Measurements from ENCODE around the gene CMC2. TPM values are rescaled to one million over a fixed set of nuclear protein-coding genes. Genes with fewer than 3 reads are reported as not detected.

Gene CMC2
- 46.6 and 52.0 TPM in 2 replicates for total RNA-seq

DNA sequence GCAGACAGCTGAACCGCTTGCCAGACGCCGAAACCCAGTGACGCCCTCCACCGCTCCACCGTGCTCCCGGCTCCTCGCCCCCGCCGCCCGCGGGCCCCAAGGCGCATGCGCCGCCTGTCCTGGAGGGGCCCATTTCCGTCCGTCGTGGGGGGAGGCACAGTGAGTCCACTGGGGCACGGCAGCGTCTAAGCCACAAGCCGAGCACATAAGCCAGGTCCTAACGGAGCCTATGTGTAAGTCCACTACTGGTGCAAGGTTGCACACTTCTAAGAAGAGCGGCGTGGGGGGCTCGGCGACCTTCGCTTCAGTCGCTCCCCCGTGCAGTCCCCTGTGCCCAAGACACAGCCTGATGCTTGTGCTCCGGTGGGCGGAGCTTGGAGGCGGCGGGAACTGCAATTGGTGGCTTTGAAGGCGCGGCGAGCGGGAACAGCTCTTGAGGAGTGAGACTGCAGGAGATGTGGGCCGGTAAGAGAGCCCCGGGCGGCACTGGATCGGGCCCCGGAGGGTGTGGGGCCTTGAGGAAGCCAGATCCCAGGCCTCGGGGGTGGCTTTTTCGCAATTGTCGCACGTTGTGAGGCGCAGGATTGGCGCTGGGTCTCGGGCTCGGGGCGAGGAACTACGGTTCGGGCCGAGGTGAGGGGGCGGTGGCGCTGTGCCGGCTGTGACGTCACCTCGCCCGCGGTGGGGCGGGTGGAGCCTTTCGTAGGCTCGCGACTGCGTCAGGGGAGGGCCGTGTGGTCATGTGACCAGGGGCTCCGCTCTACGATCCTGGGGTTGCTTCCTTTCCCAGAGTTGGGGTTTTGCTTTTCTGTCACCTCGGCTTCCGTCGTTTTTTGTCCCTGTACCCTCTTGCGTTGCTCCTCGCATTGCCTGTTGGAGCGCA lies at the start of gene CMC2, which contains the start of gene CENPN:
Gene CMC2, minus strand, starts transcription at position 73 of the 883 bp plus-strand sequence. CDS start 9,491 bp downstream, outside the sequence.
Gene CENPN, plus strand, starts transcription at position 402 of the 883 bp plus-strand sequence. CDS start 4,726 bp downstream, outside the sequence.
- TF ChIP-seq CTCF (IDR thresholded peaks at IDR 0.05; ENCODE audit: insufficient read depth, low read length, poor library complexity, severe bottlenecking), result no peak
- DNase-seq (ENCODE audit: low read depth), result peak; percentile 94
- Histone ChIP-seq H3K4me3 (ENCODE audit: low read depth, low read length) (peak within 1 kb of the TSS; percentile 66), H3K27me3 (ENCODE audit: control insufficient read depth, insufficient read depth, low read length) (no peaks in the 10 kb centered on the region), H3K36me3 (ENCODE audit: control insufficient read depth, insufficient read depth, low read length) (no peaks in the 10 kb centered on the region)

DNA sequence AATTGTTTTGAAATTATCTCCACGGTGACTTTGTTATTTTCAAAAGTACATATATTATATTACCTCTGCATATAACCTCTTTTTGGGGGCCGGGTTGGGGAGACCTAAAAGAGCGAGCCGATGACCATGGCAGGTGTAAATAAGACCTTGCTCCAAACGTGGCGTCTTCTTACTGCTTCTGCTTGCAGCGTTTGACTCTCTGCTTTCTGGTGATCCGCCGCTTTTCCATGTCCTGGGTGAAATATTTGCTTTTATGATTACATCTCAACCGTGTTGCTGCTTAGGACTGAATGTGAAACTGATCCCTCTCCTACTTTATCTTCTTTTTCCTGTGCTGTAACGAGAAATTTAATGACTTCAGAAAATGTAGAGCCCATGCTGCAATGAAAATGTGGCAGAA lies 47.1 kb upstream of the CMC2 start:
- Histone ChIP-seq H3K36me3 (ENCODE audit: control insufficient read depth, insufficient read depth, low read length) (no peaks in the 10 kb centered on the region), H3K4me3 (ENCODE audit: low read depth, low read length) (no peak overlapping the region), H3K27me3 (ENCODE audit: control insufficient read depth, insufficient read depth, low read length) (no peaks in the 10 kb centered on the region)
- no peak for DNase-seq (ENCODE audit: low read depth)
- no peak for TF ChIP-seq CTCF (IDR thresholded peaks at IDR 0.05; ENCODE audit: insufficient read depth, low read length, poor library complexity, severe bottlenecking)

GRCh38 chr16:81042821-81043220 lies 36.1 kb upstream of the CMC2 start:
- H3K36me3 ChIP-seq (ENCODE audit: control insufficient read depth, insufficient read depth, low read length), result peaks cover 1% of the 10 kb centered on the region
- no peak overlapping the region for H3K4me3 ChIP-seq (ENCODE audit: low read depth, low read length)
- no peak for TF ChIP-seq CTCF (IDR thresholded peaks at IDR 0.05; ENCODE audit: insufficient read depth, low read length, poor library complexity, severe bottlenecking)
- no peaks in the 10 kb centered on the region for H3K27me3 ChIP-seq (ENCODE audit: control insufficient read depth, insufficient read depth, low read length)
- DNase-seq (ENCODE audit: low read depth), result no peak

GRCh38 chr16:81041696-81042095 lies 35.0 kb upstream of the CMC2 start:
- Histone ChIP-seq H3K36me3 (ENCODE audit: control insufficient read depth, insufficient read depth, low read length) (peaks cover 1% of the 10 kb centered on the region), H3K4me3 (ENCODE audit: low read depth, low read length) (no peak overlapping the region), H3K27me3 (ENCODE audit: control insufficient read depth, insufficient read depth, low read length) (no peaks in the 10 kb centered on the region)
- no peak for TF ChIP-seq CTCF (IDR thresholded peaks at IDR 0.05; ENCODE audit: insufficient read depth, low read length, poor library complexity, severe bottlenecking)
- no peak for DNase-seq (ENCODE audit: low read depth)

DNA sequence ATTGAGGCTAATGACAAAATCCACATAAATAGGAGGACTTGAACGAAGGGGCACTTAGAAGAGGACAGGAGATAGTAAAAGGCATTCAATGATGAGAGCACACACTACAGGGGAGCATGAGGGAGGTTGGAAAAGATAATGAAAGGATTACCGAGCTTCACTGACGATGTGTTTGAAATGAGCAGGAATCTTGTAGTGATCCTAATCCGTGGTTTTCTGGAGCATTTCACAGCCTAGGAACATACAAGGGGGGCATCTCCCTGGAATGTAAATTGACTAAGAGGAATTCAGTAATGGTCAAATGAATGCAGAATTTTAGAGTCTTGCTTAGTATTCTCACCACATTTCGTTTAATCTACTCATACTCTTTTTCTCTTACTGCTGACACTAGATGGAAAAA lies 34.2 kb upstream of the CMC2 start:
- Histone ChIP-seq H3K36me3 (ENCODE audit: control insufficient read depth, insufficient read depth, low read length) (peaks cover 1% of the 10 kb centered on the region), H3K4me3 (ENCODE audit: low read depth, low read length) (no peak overlapping the region), H3K27me3 (ENCODE audit: control insufficient read depth, insufficient read depth, low read length) (no peaks in the 10 kb centered on the region)
- TF ChIP-seq CTCF (IDR thresholded peaks at IDR 0.05; ENCODE audit: insufficient read depth, low read length, poor library complexity, severe bottlenecking), result no peak
- no peak for DNase-seq (ENCODE audit: low read depth)

Measured in kidney epithelial cell (primary cell).